Measurements from ENCODE around the gene GTF2IRD1. TPM values are rescaled to one million over a fixed set of nuclear protein-coding genes. Genes with fewer than 3 reads are reported as not detected.
A peak's percentile ranks its signal among the peaks of the same experiment; 100 is the strongest.

The GTF2IRD1 gene
- total RNA-seq, 1 donor from 2014 or later, result 80.8 TPM

DNA sequence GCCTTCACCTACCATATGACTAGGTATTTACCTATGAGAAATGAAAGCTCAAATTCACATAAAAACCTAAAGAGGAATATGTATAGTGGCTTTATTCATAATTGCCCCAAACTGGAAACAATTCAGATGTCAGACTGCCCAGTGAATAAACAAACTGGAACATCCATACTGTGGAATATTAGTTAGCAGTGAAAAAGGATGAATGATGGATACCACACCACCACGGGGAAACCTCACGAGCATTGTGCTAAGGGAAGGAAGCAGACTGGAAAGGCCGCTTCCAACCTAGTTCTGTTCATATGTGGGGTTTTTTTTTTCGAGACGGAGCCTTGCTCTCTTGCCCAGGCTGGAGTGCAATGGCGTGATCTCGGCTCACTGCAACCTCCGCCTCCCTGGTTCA, 16.8 kb downstream of the GTF2IRD1 start:
- no peak for DNase-seq (ENCODE audit: low spot score in 2 of 2, unreplicated experiment in 2 of 2)
- Mint-ChIP-seq H3K4me3 (no peak overlapping the region), H3K9me3 (no peaks in the 10 kb centered on the region), H3K36me3 (peaks cover 2% of the 10 kb centered on the region), H3K27me3 (ENCODE audit: low read depth) (no peaks in the 10 kb centered on the region), H3K27ac (no peak overlapping the region), H3K4me1 (peaks cover 13% of the 10 kb centered on the region)
- TF ChIP-seq, protein P1, sequence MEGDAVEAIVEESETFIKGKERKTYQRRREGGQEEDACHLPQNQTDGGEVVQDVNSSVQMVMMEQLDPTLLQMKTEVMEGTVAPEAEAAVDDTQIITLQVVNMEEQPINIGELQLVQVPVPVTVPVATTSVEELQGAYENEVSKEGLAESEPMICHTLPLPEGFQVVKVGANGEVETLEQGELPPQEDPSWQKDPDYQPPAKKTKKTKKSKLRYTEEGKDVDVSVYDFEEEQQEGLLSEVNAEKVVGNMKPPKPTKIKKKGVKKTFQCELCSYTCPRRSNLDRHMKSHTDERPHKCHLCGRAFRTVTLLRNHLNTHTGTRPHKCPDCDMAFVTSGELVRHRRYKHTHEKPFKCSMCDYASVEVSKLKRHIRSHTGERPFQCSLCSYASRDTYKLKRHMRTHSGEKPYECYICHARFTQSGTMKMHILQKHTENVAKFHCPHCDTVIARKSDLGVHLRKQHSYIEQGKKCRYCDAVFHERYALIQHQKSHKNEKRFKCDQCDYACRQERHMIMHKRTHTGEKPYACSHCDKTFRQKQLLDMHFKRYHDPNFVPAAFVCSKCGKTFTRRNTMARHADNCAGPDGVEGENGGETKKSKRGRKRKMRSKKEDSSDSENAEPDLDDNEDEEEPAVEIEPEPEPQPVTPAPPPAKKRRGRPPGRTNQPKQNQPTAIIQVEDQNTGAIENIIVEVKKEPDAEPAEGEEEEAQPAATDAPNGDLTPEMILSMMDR (IDR thresholded peaks at IDR 0.05; ENCODE audit: unreplicated experiment), result no peak

DNA sequence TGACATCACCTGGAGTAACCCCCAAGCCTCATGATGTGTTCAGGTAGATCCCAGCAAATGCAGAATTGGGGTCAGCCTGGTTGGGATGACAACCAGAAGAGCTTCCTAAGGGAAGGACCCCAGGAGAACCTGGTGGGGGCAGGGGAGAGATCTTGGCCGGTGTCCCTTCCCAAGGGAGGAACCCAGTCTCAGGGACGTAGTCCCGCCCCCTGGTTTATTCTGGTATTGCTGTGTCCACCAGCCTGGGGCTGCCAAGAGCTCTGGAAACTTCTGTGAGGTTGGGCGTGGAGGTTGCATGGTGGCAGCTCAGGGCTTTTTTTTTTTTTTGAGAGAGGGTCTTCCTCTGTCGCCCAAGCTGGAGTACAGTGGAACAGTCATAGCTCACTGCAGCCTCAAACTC, 19.4 kb downstream of the GTF2IRD1 start:
- Mint-ChIP-seq H3K27me3 (ENCODE audit: low read depth) (no peaks in the 10 kb centered on the region), H3K27ac (no peak overlapping the region)

DNA sequence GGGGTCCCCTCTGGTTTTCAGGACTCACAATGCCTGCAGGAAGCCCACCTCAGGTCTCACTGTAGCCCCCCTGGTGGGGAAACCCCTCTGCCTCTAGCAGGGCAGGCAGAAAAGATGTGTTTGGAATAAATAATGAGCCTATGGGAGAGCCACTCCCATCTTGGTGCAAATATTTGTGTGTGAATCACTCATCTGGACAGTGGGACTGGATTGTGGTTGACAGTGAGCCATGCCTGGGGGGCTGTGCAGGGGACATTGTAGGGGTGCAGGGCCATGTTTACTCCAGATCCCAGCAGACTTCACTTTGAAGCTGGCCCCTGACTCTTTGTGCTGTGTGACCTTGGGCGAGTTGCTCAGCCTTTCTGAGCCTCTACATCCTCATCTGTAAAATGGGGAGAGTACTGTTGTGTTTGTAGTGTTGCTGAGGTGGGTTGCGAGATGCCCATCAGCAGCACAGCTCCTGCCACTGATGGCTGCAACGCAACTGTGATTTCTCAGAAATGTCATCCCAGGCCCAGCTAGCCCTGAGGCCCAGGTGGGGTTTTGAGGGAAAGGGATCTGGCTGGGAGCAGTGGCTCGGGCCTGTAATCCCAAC, 20.7 kb downstream of the GTF2IRD1 start:
- Mint-ChIP-seq H3K4me1 (peaks cover 35% of the 10 kb centered on the region), H3K27ac (no peak overlapping the region), H3K9me3 (no peaks in the 10 kb centered on the region), H3K36me3 (peaks cover 4% of the 10 kb centered on the region), H3K4me3 (no peak overlapping the region), H3K27me3 (ENCODE audit: low read depth) (no peaks in the 10 kb centered on the region)
- no peak for DNase-seq (ENCODE audit: low spot score in 2 of 2, unreplicated experiment in 2 of 2)
- TF ChIP-seq, protein P1 (IDR thresholded peaks at IDR 0.05; ENCODE audit: unreplicated experiment), result no peak

More for the DNA sequence above, 19.4 kb downstream of the GTF2IRD1 start:
- no peaks in the 10 kb centered on the region for H3K9me3 Mint-ChIP-seq
- TF ChIP-seq, protein P1 (IDR thresholded peaks at IDR 0.05; ENCODE audit: unreplicated experiment), result no peak
- H3K36me3 Mint-ChIP-seq, result peaks cover 4% of the 10 kb centered on the region
- no peak overlapping the region for H3K4me3 Mint-ChIP-seq
- DNase-seq (ENCODE audit: low spot score in 2 of 2, unreplicated experiment in 2 of 2), result no peak
- H3K4me1 Mint-ChIP-seq, result peaks cover 31% of the 10 kb centered on the region

DNA sequence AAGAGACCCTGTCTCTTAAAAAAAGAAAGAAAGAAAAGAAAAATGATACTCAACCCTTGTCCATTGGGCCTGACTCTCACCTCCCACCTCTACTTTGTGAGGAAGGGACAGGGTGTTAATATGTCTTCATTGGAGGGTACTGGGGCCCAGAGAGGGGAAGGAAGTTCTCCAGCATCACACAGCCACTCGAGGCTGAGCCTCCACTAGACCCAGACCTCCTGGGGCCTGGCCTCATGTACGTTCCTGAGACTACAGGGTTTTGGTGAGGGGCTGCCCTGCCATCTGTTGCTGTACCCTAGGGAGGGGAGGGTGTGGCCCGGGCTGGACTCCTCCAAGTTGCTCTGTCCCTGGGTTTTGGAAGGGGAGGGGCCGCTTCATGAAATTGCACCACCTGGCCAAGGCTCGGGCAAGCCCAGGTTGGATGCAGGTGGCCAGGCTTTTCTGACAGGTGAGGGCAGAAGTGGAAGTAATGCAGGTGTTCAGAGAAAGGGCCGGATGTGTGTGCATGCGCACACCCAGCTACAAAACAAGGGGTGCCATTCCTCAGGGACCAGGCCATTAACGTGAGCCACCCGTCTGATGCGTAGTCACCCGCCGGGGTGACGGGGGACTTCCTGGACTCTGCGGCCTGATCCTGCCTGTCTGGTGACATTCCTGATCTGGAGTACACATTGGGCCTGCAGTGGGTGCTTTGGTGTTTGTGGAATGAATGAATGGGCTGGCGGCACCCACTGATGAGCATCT, 21.7 kb downstream of the GTF2IRD1 start:
- Mint-ChIP-seq H3K4me1 (peaks cover 45% of the 10 kb centered on the region), H3K27me3 (ENCODE audit: low read depth) (no peaks in the 10 kb centered on the region), H3K4me3 (no peak overlapping the region), H3K36me3 (peaks cover 4% of the 10 kb centered on the region), H3K27ac (peak overlapping the region; percentile 72), H3K9me3 (no peaks in the 10 kb centered on the region)
- DNase-seq (ENCODE audit: low spot score in 2 of 2, unreplicated experiment in 2 of 2), result no peak
- TF ChIP-seq, protein P1 (IDR thresholded peaks at IDR 0.05; ENCODE audit: unreplicated experiment), result no peak

DNA sequence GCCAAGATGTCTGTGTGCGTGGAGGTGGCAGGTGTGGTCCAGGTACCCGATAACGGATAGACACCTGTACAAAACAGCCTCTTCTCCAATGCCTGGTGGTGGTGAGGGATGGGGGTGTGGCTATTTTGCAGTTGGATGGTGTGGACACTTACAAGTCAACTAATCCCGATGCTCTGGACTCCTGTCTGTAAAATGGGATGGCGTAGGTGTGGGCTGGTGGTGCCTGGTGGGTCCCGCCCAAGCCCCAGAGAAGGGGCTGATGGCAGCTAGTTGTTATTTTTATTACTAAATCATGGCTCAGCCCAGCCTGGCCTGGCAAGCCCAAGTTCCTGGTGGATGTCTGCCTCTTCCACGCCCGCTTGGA, 22.3 kb downstream of the GTF2IRD1 start:
- Mint-ChIP-seq H3K9me3 (no peaks in the 10 kb centered on the region), H3K4me3 (no peak overlapping the region), H3K4me1 (peaks cover 50% of the 10 kb centered on the region), H3K27ac (peak overlapping the region; percentile 72), H3K36me3 (peaks cover 4% of the 10 kb centered on the region), H3K27me3 (ENCODE audit: low read depth) (no peaks in the 10 kb centered on the region)
- DNase-seq (ENCODE audit: low spot score in 2 of 2, unreplicated experiment in 2 of 2), result no peak
- TF ChIP-seq, protein P1 (IDR thresholded peaks at IDR 0.05; ENCODE audit: unreplicated experiment), result no peak

Measured in mesothelial cell of epicardium (in vitro differentiated cells).